Right cardiac atrium (tissue), 5 donors: ENCODE data around the gene PCSK6. TPM values are rescaled to one million over a fixed set of nuclear protein-coding genes. Genes with fewer than 3 reads are reported as not detected.
"Not testable (repeated sequence)": the region's sequence is repeated elsewhere in the genome, so short reads cannot be mapped to it uniquely, and the experiment has no call there.

Experiments
- ATAC-seq, 2 donors: fragments of 200-7000 bp; cut with Tn5 transposase; one replicate each; pipeline versions ENCODE4 v1.8.0 to v1.9.1; 2020; ENCODE audit warnings: moderate library complexity in 2 of 2, mild to moderate bottlenecking in 1 of 2
- DNase-seq, 3 donors: peaks; one replicate each; pipeline ENCODE4 v3.0.0-alpha.2; 2020
- H3K27ac ChIP-seq: one replicate; pipeline ENCODE4 v1.5.1; 2013; ENCODE audit warnings: mild to moderate bottlenecking, low read length, control low read depth, moderate library complexity
- H3K27me3 ChIP-seq: one replicate; pipeline ENCODE4 v1.6.1; 2013; ENCODE audit not compliant: control insufficient read depth, insufficient read depth
- H3K4me1 ChIP-seq: one replicate; pipeline ENCODE4 v1.6.1; 2013; ENCODE audit warnings: low read length; ENCODE audit not compliant: control insufficient read depth, insufficient read depth
- H3K4me3 ChIP-seq: one replicate; pipeline ENCODE4 v1.5.1; 2013; ENCODE audit warnings: low read length, control low read depth
- H3K9me3 ChIP-seq: one replicate; pipeline ENCODE4 v1.6.1; 2013; ENCODE audit warnings: low read length; ENCODE audit not compliant: control insufficient read depth
- WGBS: extraction: QIAGEN DNeasy Blood & Tissue Kit; methylation state at CpG from one replicate; pipeline ENCODE4 v1.1.7; 2013; 5-methylcytosine and 5-hydroxymethylcytosine counted together
- intact Hi-C, 4 donors: fragments of 100-400 bp; cut with DNase I; formaldehyde crosslinking; loops; one replicate each; pipeline versions ENCODE4 v1.11.0 to v1.14.0; 2022 to 2023
- polyA plus RNA-seq: library from polyadenylated mRNA; stranded (reverse); fragments of 200-250 nt; gene quantifications from one replicate; pipeline ENCODE4 v1.2.3, GENCODE V29; 2013
- total RNA-seq, 4 donors: library from RNA; stranded (reverse); fragmentation: NEBNext Ultra II Directional; extraction: Animal tissue kit (Norgen Biotek cat#: 25700); gene quantifications; one replicate each; pipeline ENCODE4 v1.2.1, GENCODE V29; 2021
- donor health status: healthy with polysubstance abuse.
- donor health status: DM: no; HTN: yes; CAD: no.
- donor health status: DM: no; HTN: no; CAD: no.
- donor health status: DM: no; HTN: yes; CAD: no; lungs with severe emphysema.
- donor health status: DM: yes; HTN: yes; CAD: no.

The PCSK6 gene
- total and polyA plus RNA-seq, 5 donors, result 7.7 to 21.4 (median 14.2) TPM

- H3K4me3 ChIP-seq, H3K27me3 ChIP-seq, intact Hi-C loops, DNase-seq, H3K9me3 ChIP-seq, ATAC-seq, H3K4me1 ChIP-seq, H3K27ac ChIP-seq: not testable (repeated sequence)
- WGBS, result 87% methylated on average over 9 of the region's 9 CpGs
These were observed 132.9 kb downstream of the PCSK6 start for GRCh38 chr15:101356512-101357172.

- 91% methylated on average over 23 of the region's 23 CpGs for WGBS
These were observed 133.6 kb downstream of the PCSK6 start for GRCh38 chr15:101355678-101356464.

GRCh38 chr15:101354891-101355623, 134.4 kb downstream of the PCSK6 start:
- DNase-seq, result no peak
- intact Hi-C loops, result no loop called here

More at GRCh38 chr15:101355678-101356464, 133.6 kb downstream of the PCSK6 start:
- intact Hi-C loops, result no loop called here
- Histone ChIP-seq H3K27me3 (no peaks in the 10 kb centered on the region), H3K9me3 (no peaks in the 10 kb centered on the region), H3K27ac (no peak overlapping the region), H3K4me1 (no peaks in the 10 kb centered on the region), H3K4me3 (no peak overlapping the region)
- no peak for ATAC-seq
- no peak for DNase-seq

GRCh38 chr15:101353240-101353639, 136.3 kb downstream of the PCSK6 start:
- no peak overlapping the region for H3K27ac ChIP-seq
- H3K4me1 ChIP-seq, result peaks cover 1% of the 10 kb centered on the region
- 70% methylated on average over 7 of the region's 7 CpGs for WGBS
- ATAC-seq (no peak), DNase-seq (no peak)
- no peaks in the 10 kb centered on the region for H3K9me3 ChIP-seq
- H3K27me3 ChIP-seq, result no peaks in the 10 kb centered on the region
- intact Hi-C loops, result no loop called here
- no peak overlapping the region for H3K4me3 ChIP-seq

More at GRCh38 chr15:101354891-101355623, 134.4 kb downstream of the PCSK6 start:
- no peak for ATAC-seq
- Histone ChIP-seq H3K4me3 (no peak overlapping the region), H3K27ac (no peak overlapping the region), H3K27me3 (no peaks in the 10 kb centered on the region), H3K9me3 (no peaks in the 10 kb centered on the region), H3K4me1 (no peaks in the 10 kb centered on the region)
- WGBS, result 86% methylated on average over 5 of the region's 5 CpGs

- intact Hi-C loops, result no loop called here
- ATAC-seq (no peak), DNase-seq (no peak)
- Histone ChIP-seq H3K27me3 (no peaks in the 10 kb centered on the region), H3K4me1 (peaks cover 1% of the 10 kb centered on the region), H3K27ac (no peak overlapping the region), H3K4me3 (no peak overlapping the region), H3K9me3 (no peaks in the 10 kb centered on the region)
- WGBS, result 89% methylated on average over 2 of the region's 2 CpGs
These were observed 137.8 kb downstream of the PCSK6 start for GRCh38 chr15:101351736-101352135.

GRCh38 chr15:101349047-101349951, 140.2 kb downstream of the PCSK6 start:
- no peak overlapping the region for H3K27ac ChIP-seq
- H3K4me1 ChIP-seq, result peaks cover 1% of the 10 kb centered on the region
- no peaks in the 10 kb centered on the region for H3K9me3 ChIP-seq
- 82% methylated on average over 14 of the region's 14 CpGs for WGBS
- H3K4me3 ChIP-seq, result no peak overlapping the region
- ATAC-seq (peak; percentile 47 to 66), DNase-seq (no peak)
- intact Hi-C loops, result no loop called here
- H3K27me3 ChIP-seq, result no peaks in the 10 kb centered on the region

- intact Hi-C loops, result no loop called here
- Histone ChIP-seq H3K27ac (no peak overlapping the region), H3K27me3 (no peaks in the 10 kb centered on the region), H3K9me3 (no peaks in the 10 kb centered on the region), H3K4me3 (no peak overlapping the region), H3K4me1 (peaks cover 1% of the 10 kb centered on the region)
- 57% methylated on average over 12 of the region's 12 CpGs for WGBS
- peak; percentile 74 to 83 for ATAC-seq
- peak in 1 of 3 donors; percentile 73 for DNase-seq
These were observed 140.9 kb downstream of the PCSK6 start for GRCh38 chr15:101348643-101349042.

- Histone ChIP-seq H3K27ac (no peak overlapping the region), H3K4me1 (peaks cover 1% of the 10 kb centered on the region), H3K9me3 (no peaks in the 10 kb centered on the region), H3K27me3 (no peaks in the 10 kb centered on the region), H3K4me3 (no peak overlapping the region)
- DNase-seq (no peak), ATAC-seq (peak; percentile 40 to 45)
- intact Hi-C loops, result no loop called here
- WGBS, result 70% methylated on average over 17 of the region's 17 CpGs
These were observed 141.5 kb downstream of the PCSK6 start for GRCh38 chr15:101348015-101348414.

GRCh38 chr15:101347454-101347853, 142.1 kb downstream of the PCSK6 start:
- H3K4me1 ChIP-seq, result peaks cover 1% of the 10 kb centered on the region
- H3K27me3 ChIP-seq, result no peaks in the 10 kb centered on the region
- ATAC-seq, result peak; percentile 39 to 53
- 55% methylated on average over 5 of the region's 5 CpGs for WGBS
- H3K9me3 ChIP-seq, result no peaks in the 10 kb centered on the region
- no peak for DNase-seq
- H3K27ac ChIP-seq, result no peak overlapping the region
- no peak overlapping the region for H3K4me3 ChIP-seq
- intact Hi-C loops, result no loop called here

GRCh38 chr15:101346928-101347327, 142.6 kb downstream of the PCSK6 start:
- WGBS, result 47% methylated on average over 5 of the region's 5 CpGs
- no peaks in the 10 kb centered on the region for H3K9me3 ChIP-seq
- H3K27me3 ChIP-seq, result no peaks in the 10 kb centered on the region
- H3K4me1 ChIP-seq, result peaks cover 1% of the 10 kb centered on the region
- intact Hi-C loops, result no loop called here
- DNase-seq (no peak), ATAC-seq (peak; percentile 27 to 41)
- H3K4me3 ChIP-seq, result no peak overlapping the region
- H3K27ac ChIP-seq, result no peak overlapping the region
